Effector memory CD4-positive, alpha-beta T cell (primary cell): ENCODE data around the gene GNA14.
"Not testable (repeated sequence)": the region's sequence is repeated elsewhere in the genome, so short reads cannot be mapped to it uniquely, and the experiment has no call there.

Source experiments
- DNase-seq, 3 donors: peaks; one replicate each; pipeline ENCODE4 v3.0.0-alpha.2; 2020
- H3K27ac ChIP-seq: 2 replicates; pipeline ENCODE4 v1.7.0; 2013; ENCODE audit warnings: mild to moderate bottlenecking, low read length, moderate library complexity; ENCODE audit not compliant: insufficient read depth, poor library complexity, severe bottlenecking
- H3K27me3 ChIP-seq: replicated peaks from 2 replicates; pipeline ENCODE4 v1.7.0; 2013; ENCODE audit warnings: mild to moderate bottlenecking, low read length; ENCODE audit not compliant: insufficient read depth, control insufficient read depth, poor library complexity, severe bottlenecking
- H3K36me3 ChIP-seq: 2 replicates; pipeline ENCODE4 v1.7.0; 2013; ENCODE audit warnings: mild to moderate bottlenecking, low read length, moderate library complexity; ENCODE audit not compliant: control insufficient read depth, insufficient read depth
- H3K4me1 ChIP-seq: 2 replicates; pipeline ENCODE4 v1.7.0; 2013; ENCODE audit warnings: low read length, mild to moderate bottlenecking; ENCODE audit not compliant: control insufficient read depth, insufficient read depth, poor library complexity, severe bottlenecking
- H3K4me3 ChIP-seq: 2 replicates; pipeline ENCODE4 v1.7.0; 2013; ENCODE audit warnings: low read length, low read depth, mild to moderate bottlenecking; ENCODE audit not compliant: insufficient read depth, poor library complexity, severe bottlenecking
- H3K9me3 ChIP-seq: 2 replicates; pipeline ENCODE4 v1.7.0; 2013; ENCODE audit warnings: mild to moderate bottlenecking, low read length, moderate library complexity; ENCODE audit not compliant: control insufficient read depth

Gene GNA14

GRCh38 chr9:77593528-77593927, 54.6 kb downstream of the GNA14 start:
- Histone ChIP-seq H3K9me3 (no peaks in the 10 kb centered on the region), H3K27me3 (no peaks in the 10 kb centered on the region), H3K36me3 (no peaks in the 10 kb centered on the region), H3K27ac (no peak overlapping the region), H3K4me3 (no peak overlapping the region), H3K4me1 (no peaks in the 10 kb centered on the region)
- no peak for DNase-seq

- DNase-seq = no peak
- no peaks in the 10 kb centered on the region for H3K27me3 ChIP-seq
- H3K4me1 ChIP-seq = peaks cover 3% of the 10 kb centered on the region
- no peak overlapping the region for H3K4me3 ChIP-seq
- no peaks in the 10 kb centered on the region for H3K36me3 ChIP-seq
- H3K9me3 ChIP-seq = no peaks in the 10 kb centered on the region
- H3K27ac ChIP-seq = no peak overlapping the region
Measured at GRCh38 chr9:77592476-77592875, 55.6 kb downstream of the GNA14 start.

DNA sequence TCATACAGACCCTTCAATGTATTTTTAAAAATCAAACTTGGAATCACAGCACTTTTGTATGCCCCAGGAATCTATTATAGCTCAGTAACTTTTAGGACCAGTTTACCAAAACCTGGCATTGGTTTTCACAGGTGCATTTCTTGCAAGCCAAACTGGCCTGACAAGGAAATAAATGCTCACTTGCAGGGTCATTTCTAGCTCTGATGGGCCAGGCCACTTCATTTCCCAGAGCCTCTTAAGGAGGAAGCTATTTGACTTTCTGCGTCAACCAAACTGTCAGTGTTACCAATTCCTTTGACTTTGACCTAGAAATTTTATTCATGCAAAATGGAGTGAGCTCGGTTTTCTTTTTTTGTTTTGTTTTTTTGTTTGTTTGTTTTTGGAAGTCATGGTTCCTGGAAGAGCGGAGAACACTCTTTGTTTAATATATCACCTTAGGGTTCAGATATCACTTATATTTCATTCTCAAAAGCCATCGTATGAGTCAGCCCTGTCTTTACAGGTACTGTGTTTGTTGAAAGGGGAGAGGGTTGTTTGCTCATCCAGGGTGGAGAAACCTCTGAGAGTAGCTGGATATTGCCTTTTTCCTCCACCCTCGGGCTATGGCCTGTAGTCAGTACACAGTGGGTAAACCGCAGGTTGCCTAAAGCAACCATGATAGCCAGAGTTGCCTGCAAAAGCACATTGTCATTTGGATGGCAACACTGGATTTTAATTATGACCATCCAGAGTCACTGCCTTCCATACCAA, 58.9 kb downstream of the GNA14 start:
- no peak for DNase-seq
- Histone ChIP-seq H3K9me3 (no peaks in the 10 kb centered on the region), H3K36me3 (no peaks in the 10 kb centered on the region), H3K4me1 (peaks cover 3% of the 10 kb centered on the region), H3K27me3 (no peaks in the 10 kb centered on the region), H3K27ac (no peak overlapping the region), H3K4me3 (no peak overlapping the region)

DNA sequence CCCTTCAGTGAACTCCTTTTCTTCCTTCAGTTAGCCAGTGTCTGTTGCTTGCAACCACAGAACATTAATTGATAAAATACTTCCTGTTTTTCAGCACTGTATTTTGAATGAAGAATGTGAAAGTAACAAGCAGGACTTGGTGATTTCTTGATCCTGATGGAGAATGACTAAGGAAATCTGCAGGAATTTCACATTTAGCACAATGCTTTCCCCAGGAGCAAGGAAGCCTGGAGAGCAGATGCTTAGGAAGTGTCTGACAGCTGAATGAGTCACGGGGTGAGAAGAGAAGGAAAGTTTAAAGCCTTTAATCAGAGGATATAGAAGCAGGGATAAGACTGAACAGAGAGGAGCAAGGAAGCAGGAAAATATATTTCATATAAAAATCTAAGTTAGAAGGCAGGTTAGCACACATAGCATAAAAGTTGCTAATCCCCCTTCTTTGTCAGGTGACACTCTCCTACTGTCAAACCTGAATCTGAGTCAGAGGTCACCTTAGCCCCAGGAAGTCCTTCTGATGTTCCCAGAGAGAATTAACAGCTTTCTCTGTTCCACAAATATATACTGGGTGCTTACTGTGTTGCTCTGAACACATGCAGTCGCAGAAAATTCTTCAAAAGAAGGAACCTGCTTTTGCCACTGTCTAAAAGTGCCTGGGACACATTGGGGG, 59.7 kb downstream of the GNA14 start:
- Histone ChIP-seq H3K4me1 (peaks cover 3% of the 10 kb centered on the region), H3K36me3 (no peaks in the 10 kb centered on the region), H3K9me3 (no peaks in the 10 kb centered on the region), H3K27ac (no peak overlapping the region), H3K27me3 (no peaks in the 10 kb centered on the region), H3K4me3 (no peak overlapping the region)
- no peak for DNase-seq

GRCh38 chr9:77587851-77588250, 60.3 kb downstream of the GNA14 start:
- Histone ChIP-seq H3K36me3 (no peaks in the 10 kb centered on the region), H3K9me3 (no peaks in the 10 kb centered on the region), H3K4me3 (no peak overlapping the region), H3K27me3 (no peaks in the 10 kb centered on the region), H3K4me1 (peaks cover 3% of the 10 kb centered on the region), H3K27ac (no peak overlapping the region)
- DNase-seq = no peak

GRCh38 chr9:77587042-77587441, 61.1 kb downstream of the GNA14 start:
- Histone ChIP-seq H3K4me1 (peaks cover 3% of the 10 kb centered on the region), H3K27ac (no peak overlapping the region), H3K36me3 (no peaks in the 10 kb centered on the region), H3K27me3 (no peaks in the 10 kb centered on the region), H3K4me3 (no peak overlapping the region), H3K9me3 (no peaks in the 10 kb centered on the region)
- no peak for DNase-seq

DNA sequence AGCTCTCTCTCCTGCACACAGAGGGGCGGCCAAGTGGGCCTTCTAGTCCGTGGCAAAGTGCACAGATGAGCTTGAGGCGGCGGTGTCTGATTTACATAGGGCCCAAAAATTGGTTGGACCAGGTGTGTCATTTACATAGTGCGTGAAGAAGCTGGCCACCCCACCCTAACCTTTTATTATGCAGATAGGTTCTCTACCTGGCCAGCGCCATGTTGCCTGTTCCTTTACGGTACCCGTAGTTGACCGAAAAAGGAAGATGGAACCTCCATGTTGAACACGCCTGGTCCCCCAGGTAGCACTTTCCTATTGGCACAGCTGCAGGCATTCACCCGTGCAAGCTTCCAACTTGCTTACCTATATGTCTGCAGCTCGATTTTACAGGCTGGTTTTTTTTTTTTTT, 61.5 kb downstream of the GNA14 start:
- Histone ChIP-seq H3K27me3 (no peaks in the 10 kb centered on the region), H3K9me3 (no peaks in the 10 kb centered on the region), H3K36me3 (no peaks in the 10 kb centered on the region), H3K4me3 (no peak overlapping the region), H3K27ac (no peak overlapping the region), H3K4me1 (peaks cover 3% of the 10 kb centered on the region)
- DNase-seq = no peak

DNA sequence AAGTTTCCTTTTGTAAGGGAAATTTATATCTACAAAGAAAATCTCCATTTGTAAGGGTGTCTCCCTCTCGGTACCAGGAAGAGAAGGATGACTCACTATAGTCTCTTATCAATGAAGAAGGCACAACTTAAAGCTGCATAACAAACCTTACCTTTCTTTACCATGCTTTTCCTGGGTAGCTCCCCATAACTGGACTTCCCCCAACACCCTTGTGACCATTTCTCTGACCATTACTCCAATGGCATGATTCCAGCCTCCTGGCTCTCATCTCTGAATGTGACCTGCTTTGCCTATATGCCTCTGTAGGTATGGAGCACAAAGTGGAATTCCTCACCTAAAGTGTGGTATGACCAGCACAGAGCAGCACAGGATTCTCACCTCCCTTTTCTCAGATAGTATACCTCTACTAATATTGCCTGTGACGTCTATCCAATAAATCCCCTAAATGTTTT, 62.8 kb downstream of the GNA14 start:
- H3K36me3 ChIP-seq = no peaks in the 10 kb centered on the region
- H3K27ac ChIP-seq = no peak overlapping the region
- H3K4me3 ChIP-seq = no peak overlapping the region
- no peaks in the 10 kb centered on the region for H3K9me3 ChIP-seq
- no peaks in the 10 kb centered on the region for H3K27me3 ChIP-seq
- DNase-seq = no peak
- peaks cover 3% of the 10 kb centered on the region for H3K4me1 ChIP-seq

- H3K9me3 ChIP-seq = not testable (repeated sequence)
Measured at GRCh38 chr9:77584927-77585326, 63.2 kb downstream of the GNA14 start.

GRCh38 chr9:77582961-77583576, 65.1 kb downstream of the GNA14 start:
- DNase-seq = no peak
- H3K27me3 ChIP-seq = no peaks in the 10 kb centered on the region
- H3K4me1 ChIP-seq = no peaks in the 10 kb centered on the region
- no peaks in the 10 kb centered on the region for H3K9me3 ChIP-seq
- H3K36me3 ChIP-seq = no peaks in the 10 kb centered on the region
- H3K4me3 ChIP-seq = no peak overlapping the region
- no peak overlapping the region for H3K27ac ChIP-seq

More at GRCh38 chr9:77584927-77585326, 63.2 kb downstream of the GNA14 start:
- H3K27ac ChIP-seq, H3K36me3 ChIP-seq, DNase-seq, H3K27me3 ChIP-seq, H3K4me1 ChIP-seq, H3K4me3 ChIP-seq: not testable (repeated sequence)
